ENCODE measurements around the gene DAAM1. TPM values are rescaled to one million over a fixed set of nuclear protein-coding genes. Genes with fewer than 3 reads are reported as not detected.

Gene DAAM1
- total RNA-seq, 2 donors from 2014 or later, result 94.0 to 99.4 TPM

GRCh38 chr14:59311723-59312122 lies 123.3 kb downstream of the DAAM1 start:
- H3K27me3 Mint-ChIP-seq (ENCODE audit: insufficient read depth), result no peaks in the 10 kb centered on the region
- peaks cover 23% of the 10 kb centered on the region for H3K36me3 ChIP-seq (ENCODE audit: control insufficient read depth, insufficient read depth, low read length)
- no peaks in the 10 kb centered on the region for H3K27me3 ChIP-seq (ENCODE audit: control insufficient read depth, insufficient read depth, low read length, poor library complexity, severe bottlenecking)
- no peak overlapping the region for H3K27ac Mint-ChIP-seq
- WGBS, 2 experiments (ENCODE audit: insufficient coverage in 1 of 2, insufficient read length in 1 of 2), result 98% methylated on average over 3 of the region's 3 CpGs; no CpG with 5 or more reads in 1 of the 2 experiments
- no peak overlapping the region for H3K4me3 ChIP-seq (ENCODE audit: low read length)
- peaks cover 2% of the 10 kb centered on the region for H3K36me3 Mint-ChIP-seq (ENCODE audit: low read depth)
- H3K9ac ChIP-seq (ENCODE audit: extremely low read depth, low read length, poor library complexity, severe bottlenecking), result no peak overlapping the region
- no peak overlapping the region for H3K27ac ChIP-seq (ENCODE audit: low read depth, low read length)
- H3K4me3 Mint-ChIP-seq, result no peak overlapping the region
- H3K9me3 Mint-ChIP-seq, result no peaks in the 10 kb centered on the region
- DNase-seq, result no peak
- peaks cover 10% of the 10 kb centered on the region for H3K4me1 Mint-ChIP-seq
- no peak for TF ChIP-seq CTCF (conservative IDR thresholded peaks at IDR 0.05)
- H3K9me3 ChIP-seq (ENCODE audit: control insufficient read depth, low read length), result no peaks in the 10 kb centered on the region
- peaks cover 2% of the 10 kb centered on the region for H3K4me1 ChIP-seq (ENCODE audit: control insufficient read depth, insufficient read depth, low read length)

GRCh38 chr14:59313144-59313651 lies 124.7 kb downstream of the DAAM1 start:
- Histone ChIP-seq H3K4me3 (ENCODE audit: low read length) (no peak overlapping the region), H3K9me3 (ENCODE audit: control insufficient read depth, low read length) (no peaks in the 10 kb centered on the region), H3K36me3 (ENCODE audit: control insufficient read depth, insufficient read depth, low read length) (peaks cover 22% of the 10 kb centered on the region), H3K4me1 (ENCODE audit: control insufficient read depth, insufficient read depth, low read length) (peaks cover 7% of the 10 kb centered on the region), H3K9ac (ENCODE audit: extremely low read depth, low read length, poor library complexity, severe bottlenecking) (no peak overlapping the region), H3K27me3 (ENCODE audit: control insufficient read depth, insufficient read depth, low read length, poor library complexity, severe bottlenecking) (no peaks in the 10 kb centered on the region), H3K27ac (ENCODE audit: low read depth, low read length) (no peak overlapping the region)
- Mint-ChIP-seq H3K9me3 (no peaks in the 10 kb centered on the region), H3K36me3 (ENCODE audit: low read depth) (peaks cover 2% of the 10 kb centered on the region), H3K4me3 (no peak overlapping the region), H3K4me1 (peaks cover 19% of the 10 kb centered on the region), H3K27ac (no peak overlapping the region), H3K27me3 (ENCODE audit: insufficient read depth) (no peaks in the 10 kb centered on the region)
- DNase-seq, result no peak
- 85 to 94% methylated on average over 3 of the region's 3 CpGs for WGBS, 2 experiments (ENCODE audit: insufficient coverage in 1 of 2, insufficient read length in 1 of 2)
- TF ChIP-seq CTCF (conservative IDR thresholded peaks at IDR 0.05), result no peak

DNA sequence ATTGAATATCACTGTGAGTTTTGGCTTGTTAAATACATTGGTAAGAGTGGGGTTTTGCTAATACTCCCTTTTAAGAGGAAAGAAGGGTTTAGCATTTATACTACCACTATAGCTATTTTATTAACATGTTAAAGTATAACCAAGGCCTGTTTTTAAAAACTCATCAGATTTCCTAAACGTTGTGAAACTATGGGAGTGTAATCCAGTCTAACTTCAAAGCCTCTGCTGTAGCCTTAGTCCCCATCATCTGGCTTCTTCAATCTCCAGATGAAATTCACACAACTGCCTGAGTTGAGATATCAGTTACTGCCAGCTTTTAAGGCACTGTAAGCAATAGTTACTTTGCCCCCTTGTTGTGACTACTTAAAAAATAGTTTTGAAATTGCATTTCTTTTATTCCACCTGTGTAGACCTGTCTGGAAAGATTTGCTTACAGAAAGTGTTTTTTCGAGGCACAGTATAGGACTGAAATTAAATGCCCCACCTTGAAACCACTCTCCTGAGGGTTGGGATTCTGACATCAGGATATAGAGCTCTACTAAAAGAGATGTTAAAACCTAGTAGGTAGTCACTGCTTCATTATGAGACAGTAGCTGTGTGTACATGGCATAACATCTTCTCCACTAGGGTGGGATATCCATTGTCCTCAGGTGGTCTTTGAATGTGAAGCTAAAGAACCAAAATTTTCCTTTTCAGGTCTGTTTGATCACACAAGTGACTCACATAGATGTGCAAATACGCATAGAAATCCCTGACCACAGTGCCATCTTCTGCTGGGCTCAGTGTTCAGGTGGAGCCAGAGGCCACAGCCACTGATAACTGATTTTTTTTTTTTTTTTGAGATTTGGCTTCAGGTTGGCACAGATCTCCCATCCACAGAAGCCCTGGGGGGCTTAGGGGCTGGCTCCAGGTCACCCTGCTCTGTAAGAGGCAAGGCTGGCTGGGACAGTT lies 125.5 kb downstream of the DAAM1 start:
- no peak overlapping the region for H3K27ac Mint-ChIP-seq
- H3K4me1 Mint-ChIP-seq, result peaks cover 19% of the 10 kb centered on the region
- H3K4me3 Mint-ChIP-seq, result no peak overlapping the region
- Histone ChIP-seq H3K9ac (ENCODE audit: extremely low read depth, low read length, poor library complexity, severe bottlenecking) (no peak overlapping the region), H3K36me3 (ENCODE audit: control insufficient read depth, insufficient read depth, low read length) (peaks cover 15% of the 10 kb centered on the region), H3K27me3 (ENCODE audit: control insufficient read depth, insufficient read depth, low read length, poor library complexity, severe bottlenecking) (no peaks in the 10 kb centered on the region), H3K4me1 (ENCODE audit: control insufficient read depth, insufficient read depth, low read length) (peaks cover 7% of the 10 kb centered on the region), H3K9me3 (ENCODE audit: control insufficient read depth, low read length) (no peaks in the 10 kb centered on the region), H3K27ac (ENCODE audit: low read depth, low read length) (no peak overlapping the region), H3K4me3 (ENCODE audit: low read length) (no peak overlapping the region)
- DNase-seq, result no peak
- H3K36me3 Mint-ChIP-seq (ENCODE audit: low read depth), result peaks cover 2% of the 10 kb centered on the region
- no peaks in the 10 kb centered on the region for H3K27me3 Mint-ChIP-seq (ENCODE audit: insufficient read depth)
- TF ChIP-seq CTCF (conservative IDR thresholded peaks at IDR 0.05), result no peak
- no peaks in the 10 kb centered on the region for H3K9me3 Mint-ChIP-seq
- WGBS, 2 experiments (ENCODE audit: insufficient coverage in 1 of 2, insufficient read length in 1 of 2), result 88% methylated on average over 3 of the region's 3 CpGs

Measured in endodermal cell (in vitro differentiated cells).